MM.1S (cell line): ENCODE data around the gene P4HA1.

Source experiments
- EZH2 ChIP-seq: fragments of 300-600 bp; sonication (generic); optimal IDR thresholded peaks from 2 replicates; pipeline ENCODE3; 2017; ENCODE audit warnings: low read depth, mild to moderate bottlenecking, antibody characterized with exemption, low read length, mixed read lengths
- TF ChIP-seq, protein P1 (sequence below): fragments of 300-600 bp; sonication (generic); IDR thresholded peaks from 2 replicates; pipeline ENCODE4 v1.5.1; 2016; ENCODE audit warnings: antibody characterized with exemption, low read length, mixed read lengths

DNA sequence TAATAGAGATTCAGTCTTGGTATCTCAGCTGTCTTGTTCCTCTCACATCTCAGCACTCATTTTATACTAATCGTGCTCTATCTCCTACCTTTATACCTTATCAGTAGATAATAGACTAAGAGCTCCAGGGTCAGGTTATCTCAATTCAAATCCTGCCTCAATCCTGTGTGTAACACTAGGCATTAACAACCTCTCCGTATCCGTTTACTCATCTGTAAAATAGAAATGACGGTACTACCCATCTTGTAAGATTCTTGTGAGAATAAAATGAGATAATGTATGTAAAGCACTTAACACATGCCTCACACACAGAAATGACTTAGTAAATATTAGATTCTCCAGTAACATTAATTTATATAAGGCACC, 622 bp upstream of the P4HA1 start:
- TF ChIP-seq, protein P1, sequence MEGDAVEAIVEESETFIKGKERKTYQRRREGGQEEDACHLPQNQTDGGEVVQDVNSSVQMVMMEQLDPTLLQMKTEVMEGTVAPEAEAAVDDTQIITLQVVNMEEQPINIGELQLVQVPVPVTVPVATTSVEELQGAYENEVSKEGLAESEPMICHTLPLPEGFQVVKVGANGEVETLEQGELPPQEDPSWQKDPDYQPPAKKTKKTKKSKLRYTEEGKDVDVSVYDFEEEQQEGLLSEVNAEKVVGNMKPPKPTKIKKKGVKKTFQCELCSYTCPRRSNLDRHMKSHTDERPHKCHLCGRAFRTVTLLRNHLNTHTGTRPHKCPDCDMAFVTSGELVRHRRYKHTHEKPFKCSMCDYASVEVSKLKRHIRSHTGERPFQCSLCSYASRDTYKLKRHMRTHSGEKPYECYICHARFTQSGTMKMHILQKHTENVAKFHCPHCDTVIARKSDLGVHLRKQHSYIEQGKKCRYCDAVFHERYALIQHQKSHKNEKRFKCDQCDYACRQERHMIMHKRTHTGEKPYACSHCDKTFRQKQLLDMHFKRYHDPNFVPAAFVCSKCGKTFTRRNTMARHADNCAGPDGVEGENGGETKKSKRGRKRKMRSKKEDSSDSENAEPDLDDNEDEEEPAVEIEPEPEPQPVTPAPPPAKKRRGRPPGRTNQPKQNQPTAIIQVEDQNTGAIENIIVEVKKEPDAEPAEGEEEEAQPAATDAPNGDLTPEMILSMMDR, result no peak
- no peak for TF ChIP-seq EZH2
